ENCODE measurements around the gene PRKRA. TPM values are rescaled to one million over a fixed set of nuclear protein-coding genes. Genes with fewer than 3 reads are reported as not detected.
"Not testable (repeated sequence)": the region's sequence is repeated elsewhere in the genome, so short reads cannot be mapped to it uniquely, and the experiment has no call there.

Gene PRKRA
- total and polyA plus RNA-seq, 2 of the 8 experiments (the other 6 are each of a cell fraction or from before 2014, with no cell fraction given): 25.4 to 60.4 TPM

- not testable (repeated sequence) for H4K20me1 ChIP-seq (replicated peaks in 1 of 2; ENCODE audit: control insufficient read depth in 1 of 2, insufficient read depth in 2 of 2, low read length in 2 of 2); H2BK15ac ChIP-seq (ENCODE audit: low read length); H2AK5ac ChIP-seq (ENCODE audit: low read depth, low read length); H3K79me2 ChIP-seq (ENCODE audit: control insufficient read depth in 1 of 2, insufficient read depth in 2 of 2, low read length in 2 of 2); H3K18ac ChIP-seq (ENCODE audit: extremely low read depth, low read length); H3K4me2 ChIP-seq (ENCODE audit: insufficient read depth in 1 of 2, low read depth in 2 of 2, low read length in 2 of 2); H3K4me1 ChIP-seq (replicated peaks in 1 of 4; ENCODE audit: control insufficient read depth in 3 of 4, insufficient read depth in 4 of 4, low read length in 3 of 4); H3K79me1 ChIP-seq (ENCODE audit: low read depth, low read length); H4K5ac ChIP-seq (ENCODE audit: insufficient read length, low read depth, low read length); DNase-seq (ENCODE audit: low read depth in 1 of 2, low spot score in 2 of 2); H2BK12ac ChIP-seq (ENCODE audit: low read depth, low read length); H3K27me3 ChIP-seq (replicated peaks in 1 of 4; ENCODE audit: control insufficient read depth in 3 of 4, extremely low read depth in 1 of 4, insufficient read depth in 3 of 4, low read length in 3 of 4); H3K23ac ChIP-seq (ENCODE audit: insufficient read length); H3K14ac ChIP-seq (ENCODE audit: insufficient read length); H3K9me3 ChIP-seq (ENCODE audit: insufficient read depth in 2 of 2, low read depth in 1 of 2, low read length in 1 of 2); H4K91ac ChIP-seq (replicated peaks; ENCODE audit: insufficient read length, low read length); H2BK20ac ChIP-seq (ENCODE audit: low read length); H3K27ac ChIP-seq (ENCODE audit: low read depth, low read length); H2BK5ac ChIP-seq (ENCODE audit: low read depth, low read length); H3K9ac ChIP-seq (replicated peaks in 1 of 4; ENCODE audit: extremely low read depth in 1 of 4, low read depth in 3 of 4, low read length in 3 of 4); H3K56ac ChIP-seq (replicated peaks; ENCODE audit: insufficient read length, low read depth, low read length); H3K4ac ChIP-seq (replicated peaks; ENCODE audit: insufficient read length, low read depth, low read length); H3K23me2 ChIP-seq (ENCODE audit: low read depth, low read length); H2BK120ac ChIP-seq (replicated peaks; ENCODE audit: low read depth, low read length); H3K4me3 ChIP-seq (ENCODE audit: extremely low read depth in 1 of 4, insufficient read depth in 2 of 4, low read depth in 3 of 4, low read length in 4 of 4); FAIRE-seq; H2AFZ ChIP-seq (ENCODE audit: low read length); H3K36me3 ChIP-seq (ENCODE audit: control insufficient read depth in 2 of 4, insufficient read depth in 4 of 4, low read length in 3 of 4); H4K8ac ChIP-seq (ENCODE audit: extremely low read depth, insufficient read depth, low read length)
- POLR2A ChIA-PET (ENCODE audit: partially characterized antibody): interaction anchor here (0.9 to 3.0 kb wide), 3 partner anchors 9 to 28 kb away, joined by 3 to 10 read pairs (median 3); partner anchors contain the start of genes PJVK and PRKRA
- 93% methylated on average over 5 of the region's 5 CpGs; no CpG with 5 or more reads in 1 of the 2 experiments for WGBS, 2 experiments (ENCODE audit: extremely low coverage in 1 of 2, insufficient coverage in 1 of 2, insufficient read length in 1 of 2, insufficient replicate concordance in 2 of 2, low coverage in 1 of 2, low lambda C conversion rate in 2 of 2, missing lambda C conversion rate in 1 of 2)
- CTCF ChIA-PET (ENCODE audit: partially characterized antibody): interaction anchor here (1.0 to 2.2 kb wide), 3 partner anchors 10 to 292 kb away, joined by 4 to 15 read pairs (median 5); no protein-coding TSS in a partner anchor
Measured at GRCh38 chr2:178423746-178424145, 27.2 kb downstream of the PRKRA start.

Measured in H1 (cell line).